RPMI7951 (cell line): ENCODE measurements around the gene OR4F15. TPM values are rescaled to one million over a fixed set of nuclear protein-coding genes. Genes with fewer than 3 reads are reported as not detected.
"Not testable (repeated sequence)": the region's sequence is repeated elsewhere in the genome, so short reads cannot be mapped to it uniquely, and the experiment has no call there.

Experiments
- DNase-seq: peaks from one replicate; pipeline ENCODE4 v3.0.0-alpha.2; 2012; ENCODE audit warnings: low read depth
- total RNA-seq: library from RNA; depleted of rRNA; stranded (reverse); fragments of >200 nt; shearing (Covaris generic); gene quantifications from 2 replicates; pipeline ENCODE4 v1.2.3, GENCODE V29; 2014; rRNA removed

The OR4F15 gene
- total RNA-seq: 0.10 and 0.72 TPM in 2 replicates

GRCh38 chr15:101811902-101812301 lies at the start of gene OR4F15:
Gene OR4F15 (plus strand): TSS chr15:101812202. CDS start chr15:101818187, 5,985 bp downstream.
- no peak for DNase-seq

GRCh38 chr15:101764669-101765339 lies 47.2 kb upstream of the OR4F15 start:
- DNase-seq: peak; percentile 39

- DNase-seq: not testable (repeated sequence)
Measured at GRCh38 chr15:101765340-101765671, 46.7 kb upstream of the OR4F15 start.

GRCh38 chr15:101765772-101766456 lies 46.1 kb upstream of the OR4F15 start:
- no peak for DNase-seq

GRCh38 chr15:101767083-101767640 lies 44.8 kb upstream of the OR4F15 start:
- DNase-seq: not testable (repeated sequence)

GRCh38 chr15:101772921-101773320 lies 39.1 kb upstream of the OR4F15 start:
- DNase-seq: no peak

GRCh38 chr15:101773496-101774100 lies 38.4 kb upstream of the OR4F15 start:
- no peak for DNase-seq

GRCh38 chr15:101775136-101775535 lies 36.9 kb upstream of the OR4F15 start:
- no peak for DNase-seq

GRCh38 chr15:101778576-101778975 lies 33.4 kb upstream of the OR4F15 start:
- not testable (repeated sequence) for DNase-seq

- DNase-seq: peak; percentile 56
Measured at GRCh38 chr15:101780225-101780624, 31.8 kb upstream of the OR4F15 start.

- DNase-seq: peak; percentile 24
Measured at GRCh38 chr15:101781928-101782327, 30.1 kb upstream of the OR4F15 start.

GRCh38 chr15:101784644-101785043 lies 27.4 kb upstream of the OR4F15 start:
- no peak for DNase-seq

GRCh38 chr15:101786422-101786821 lies 25.6 kb upstream of the OR4F15 start:
- not testable (repeated sequence) for DNase-seq

- DNase-seq: not testable (repeated sequence)
Measured at GRCh38 chr15:101788001-101788400, 24.0 kb upstream of the OR4F15 start.

GRCh38 chr15:101788503-101789269 lies 23.3 kb upstream of the OR4F15 start:
- not testable (repeated sequence) for DNase-seq

GRCh38 chr15:101790748-101791147 lies 21.3 kb upstream of the OR4F15 start:
- not testable (repeated sequence) for DNase-seq

- peak; percentile 19 for DNase-seq
Measured at GRCh38 chr15:101793981-101794380, 18.0 kb upstream of the OR4F15 start.

- DNase-seq: peak; percentile 86
Measured at GRCh38 chr15:101795455-101795854, 16.5 kb upstream of the OR4F15 start.

- DNase-seq: no peak
Measured at GRCh38 chr15:101799665-101800064, 12.3 kb upstream of the OR4F15 start.

- no peak for DNase-seq
Measured at GRCh38 chr15:101801048-101801447, 11.0 kb upstream of the OR4F15 start.

- DNase-seq: no peak
Measured at GRCh38 chr15:101803209-101803608, 8.8 kb upstream of the OR4F15 start, which contains the start of gene OR4F6. Gene OR4F6 (plus strand): TSS chr15:101803509. CDS start chr15:101805720, 2,211 bp downstream.

- DNase-seq: no peak
Measured at GRCh38 chr15:101803676-101804075, 8.3 kb upstream of the OR4F15 start.
